HepG2 (cell line): ENCODE data around the gene NT5C3B. TPM values are rescaled to one million over a fixed set of nuclear protein-coding genes. Genes with fewer than 3 reads are reported as not detected.
A peak's percentile ranks its signal among the peaks of the same experiment; 100 is the strongest.

Source experiments
- ATAC-seq: fragments of 200-7000 bp; cut with Tn5 transposase; 3 replicates; pipeline ENCODE4 v1.9.1; 2020; ENCODE audit warnings: mild to moderate bottlenecking, moderate library complexity
- BruUV-seq: library from RNA; stranded (reverse); fragments of 400-500 nt; replicated peaks from 2 replicates; lab custom pipeline; 2021; lab: Mats Ljungman, UMichigan
- CTCF ChIA-PET: fragments of 300-600 bp; formaldehyde crosslinking; extraction: SDS; loops from one replicate; lab custom pipeline; 2021; ENCODE audit warnings: low total read pairs, inconsistent platforms, low intra/inter-chr PET ratio; lab: Yijun Ruan, JAX
- POLR2A ChIA-PET: fragments of 350-600 bp; sonication (Branson Sonifier 250); formaldehyde crosslinking; loops from one replicate; lab custom pipeline; 2020; ENCODE audit warnings: antibody characterized with exemption, inconsistent platforms; lab: Yijun Ruan, JAX
- DNase-seq: peaks from one replicate; pipeline ENCODE4 v3.0.0-alpha.2; 2015; ENCODE audit warnings: low spot score
- FAIRE-seq: peaks from 3 replicates; lab custom pipeline; 2011; peaks lifted over from hg19 to GRCh38; lab: Jason Lieb, UNC
- H2AFZ ChIP-seq: one replicate; pipeline ENCODE4 v1.6.1; 2011; ENCODE audit warnings: low read length, inconsistent platforms
- H3K27ac ChIP-seq: fragments of 300-600 bp; 3 replicates; pipeline ENCODE4 v1.8.0; 2011; ENCODE audit warnings: mixed run types, mild to moderate bottlenecking, mixed read lengths, low read length, inconsistent platforms; ENCODE audit not compliant: insufficient read depth; ENCODE audit errors: extremely low read length
- H3K27me3 ChIP-seq, 2 experiments: fragments of 200-600 bp in 1 of 2; 2 replicates in 1 of 2; 3 replicates in 1 of 2; pipeline versions ENCODE4 v1.6.0 to v1.8.0; 2011; ENCODE audit warnings: low read length in 2 of 2, mild to moderate bottlenecking in 2 of 2, moderate library complexity in 2 of 2, inconsistent platforms in 1 of 2; ENCODE audit not compliant: insufficient read depth in 2 of 2, control insufficient read depth in 1 of 2
- H3K36me3 ChIP-seq, 2 experiments: fragments of 200-600 bp in 1 of 2; replicated peaks in 1 of 2; 2 replicates in 1 of 2; 3 replicates in 1 of 2; pipeline versions ENCODE4 v1.5.1 to v1.8.0; 2011; ENCODE audit warnings: low read length in 2 of 2, inconsistent platforms in 1 of 2; ENCODE audit not compliant: insufficient read depth in 2 of 2, control insufficient read depth in 1 of 2
- H3K4me1 ChIP-seq: 2 replicates; pipeline ENCODE4 v1.5.1; 2012; ENCODE audit warnings: low read length, inconsistent platforms; ENCODE audit not compliant: insufficient read depth
- H3K4me2 ChIP-seq: 2 replicates; pipeline ENCODE4 v1.6.0; 2011; ENCODE audit warnings: low read depth, low read length, inconsistent platforms
- H3K4me3 ChIP-seq, 3 experiments: fragments of 200-600 bp in 1 of 3; sonication (generic), shearing (Covaris generic) in 1 of 3; replicated peaks in 1 of 3; 2 replicates each; pipeline ENCODE4 v1.5.1; 2011 to 2016; ENCODE audit warnings: low read length in 3 of 3, inconsistent platforms in 2 of 3, low read depth in 2 of 3, mild to moderate bottlenecking in 2 of 3, control low read depth in 1 of 3, mixed read lengths in 1 of 3; ENCODE audit not compliant: insufficient read depth in 1 of 3
- H3K79me2 ChIP-seq: one replicate; pipeline ENCODE4 v1.6.1; 2011; ENCODE audit warnings: low read length, inconsistent platforms; ENCODE audit not compliant: insufficient read depth
- H3K9ac ChIP-seq: 2 replicates; pipeline ENCODE4 v1.6.0; 2011; ENCODE audit warnings: mild to moderate bottlenecking, low read depth, low read length, inconsistent platforms; ENCODE audit not compliant: insufficient read depth
- H3K9me3 ChIP-seq: 2 replicates; pipeline ENCODE4 v1.5.1; 2012; ENCODE audit warnings: mild to moderate bottlenecking, low read length
- H4K20me1 ChIP-seq: 2 replicates; pipeline ENCODE4 v1.6.0; 2011; ENCODE audit warnings: inconsistent platforms, mild to moderate bottlenecking, low read length, moderate library complexity; ENCODE audit not compliant: insufficient read depth
- BCL6 ChIP-seq: IDR thresholded peaks from 2 replicates; pipeline ENCODE4 v1.6.1; 2016; ENCODE audit warnings: missing genetic modification reagents, missing compliant biosample characterization
- CREB1 ChIP-seq, 2 experiments: fragments of 450-650 bp in 1 of 2; IDR thresholded peaks; 2 replicates each; pipeline ENCODE4 v1.6.1; 2016 to 2017; ENCODE audit warnings: control low read depth in 1 of 2, mild to moderate bottlenecking in 1 of 2, missing compliant biosample characterization in 1 of 2, missing genetic modification characterization in 1 of 2
- FOXA1 ChIP-seq, 2 experiments: fragments of 450-650 bp in 1 of 2; sonication (generic) in 1 of 2; formaldehyde crosslinking in 1 of 2; IDR thresholded peaks; 2 replicates each; pipeline versions ENCODE4 v1.4.0 to v1.6.1; 2016 to 2020; ENCODE audit warnings: missing genetic modification reagents in 1 of 2
- LCORL ChIP-seq, 2 experiments: fragments of 450-650 bp in 1 of 2; sonication (generic) in 1 of 2; formaldehyde crosslinking in 1 of 2; IDR thresholded peaks; 2 replicates each; pipeline versions ENCODE4 v1.5.0 to v1.6.1; 2017 to 2020; ENCODE audit warnings: antibody characterized with exemption in 1 of 2, missing genetic modification reagents in 1 of 2
- POGK ChIP-seq: sonication (generic); formaldehyde crosslinking; conservative IDR thresholded peaks from 2 replicates; pipeline ENCODE4 v1.8.0; 2022; ENCODE audit warnings: mild to moderate bottlenecking, moderate library complexity, missing genetic modification reagents
- ZNF772 ChIP-seq: sonication (generic); formaldehyde crosslinking; IDR thresholded peaks from 2 replicates; pipeline ENCODE4 v1.5.0; 2020; ENCODE audit warnings: mild to moderate bottlenecking, missing genetic modification reagents
- whole genome bisulfite sequencing: methylation state at CpG from one replicate; pipeline ENCODE4 v1.1.6; 2017; ENCODE audit warnings: low lambda C conversion rate; 5-methylcytosine and 5-hydroxymethylcytosine counted together
- in situ Hi-C: cut with HindIII; loops from 2 replicates; pipeline ENCODE4 v1.10.0; 2017; ENCODE audit warnings: low pct_unique_long_range_greater_than_20kb; ENCODE audit not compliant: extremely low pct_ligation_motif_present
- intact Hi-C: fragments of 100-400 bp; cut with micrococcal nuclease; formaldehyde crosslinking; loops from one replicate; pipeline ENCODE4 v1.10.0; 2022; ENCODE audit not compliant: unreplicated experiment
- polyA plus RNA-seq, 8 experiments: library from polyadenylated mRNA; depleted of rRNA in 3 of 8; stranded (reverse) in 7 of 8; unstranded in 1 of 8; fragments of >200 nt; fragmentation: Illumina TruSeq in 4 of 8; extraction: Trizol in 4 of 8; gene quantifications; 2 replicates each; pipeline versions ENCODE4 v1.2.1 to v1.2.3, GENCODE V29; 2011 to 2016; ENCODE audit warnings: low read depth in 4 of 8, missing spikeins in 1 of 8, mixed read lengths in 1 of 8; ENCODE audit not compliant: insufficient read depth in 1 of 8
- total RNA-seq, 5 experiments: library from RNA; depleted of rRNA; stranded (reverse); fragments of >200 nt; fragmentation: Illumina TruSeq; extraction: Trizol; gene quantifications; 2 replicates each; pipeline ENCODE4 v1.2.3, GENCODE V29; 2016; ENCODE audit warnings: low read depth in 1 of 5

The NT5C3B gene
- total and polyA plus RNA-seq, 2 of the 13 experiments (the other 11 are each of a cell fraction or from before 2014, with no cell fraction given): 104 to 126 TPM

GRCh38 chr17:41796121-41796895 lies 39.7 kb downstream of the NT5C3B start:
- FAIRE-seq (no peak), ATAC-seq (no peak)
- 27% methylated on average over 10 of the region's 10 CpGs for WGBS

More at GRCh38 chr17:41796121-41796895, 39.7 kb downstream of the NT5C3B start:
- Histone ChIP-seq H3K27me3 (no peaks in the 10 kb centered on the region), H3K4me2 (peak overlapping the region; percentile 2; the same call in 1 of the 2 replicates), H3K9me3 (no peaks in the 10 kb centered on the region), H3K9ac (no peak overlapping the region), H4K20me1 (no peaks in the 10 kb centered on the region), H3K36me3 (no peaks in the 10 kb centered on the region), H3K79me2 (no peaks in the 10 kb centered on the region), H3K4me1 (peaks cover 77% of the 10 kb centered on the region), H3K27ac (no peak overlapping the region), H2AFZ (no peak overlapping the region), H3K4me3 (no peak overlapping the region)
- ChIA-PET POLR2A (interaction anchor here (1.1 to 7.9 kb wide), 5 partner anchors 11 to 58 kb away, joined by 3 to 86 read pairs (median 14); partner anchors contain the start of gene JUP), CTCF (no interaction called here)
- no peak for TF ChIP-seq POGK
- TF ChIP-seq FOXA1 (IDR thresholded peaks at IDR 0.05): no peak
- 0 out of 2 replicates have a peak, but pooled peaks have one; percentile 11 for TF ChIP-seq FOXA1 (CRISPR knock-in tag; IDR thresholded peaks at IDR 0.05)
- no peak for TF ChIP-seq LCORL (IDR thresholded peaks at IDR 0.05)
- 0 out of 2 replicates have a peak, but pooled peaks have one; percentile 3 for TF ChIP-seq LCORL (CRISPR knock-in tag; IDR thresholded peaks at IDR 0.05)
- peak; percentile 67 for TF ChIP-seq BCL6
- no peak for TF ChIP-seq CREB1 (IDR thresholded peaks at IDR 0.05)
- TF ChIP-seq CREB1 (CRISPR knock-in tag; IDR thresholded peaks at IDR 0.05): 0 out of 2 replicates have a peak, but pooled peaks have one; percentile 16
- TF ChIP-seq ZNF772 (CRISPR knock-in tag): 0 out of 2 replicates have a peak, but pooled peaks have one; percentile 32
- intact Hi-C loops (no loop called here), in situ Hi-C loops (no loop called here)
- peak; percentile 46 for DNase-seq
- BruUV-seq: no TSS peak
